DMS53 (cell line): Measurements from ENCODE around the gene WHRN.

Experiments
- DNase-seq: peaks from one replicate; lab custom pipeline; 2025; lab: John Stamatoyannopoulos, UW

The WHRN gene

GRCh38 chr9:114505187-114506081 lies at the start of gene WHRN:
TSS of gene WHRN (minus strand) at chr9:114505473. CDS start at chr9:114504801, 672 bp downstream.
- peak; percentile 96 for DNase-seq

- no peak for DNase-seq
Measured at GRCh38 chr9:114553202-114553601, 47.9 kb upstream of the WHRN start.

DNA sequence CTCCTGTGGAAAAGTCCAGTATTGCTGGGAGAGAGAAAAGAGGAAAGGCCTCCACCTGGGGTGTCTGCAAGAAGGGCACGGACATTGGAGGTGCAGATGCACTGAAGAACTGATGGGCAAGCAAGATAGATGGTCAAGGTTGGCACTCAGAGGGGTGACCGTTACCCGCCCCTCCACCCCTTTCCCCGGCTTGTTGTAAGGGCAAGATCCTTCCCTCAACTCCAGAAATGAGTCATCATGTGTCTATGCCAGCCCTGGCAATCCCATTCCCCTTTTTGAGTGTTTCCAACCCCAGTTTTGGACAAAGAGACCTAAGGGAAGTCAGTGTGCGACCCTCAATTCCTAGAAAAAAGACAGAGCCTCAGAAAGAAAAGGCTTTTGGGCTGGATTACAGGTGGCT lies 47.4 kb upstream of the WHRN start:
- no peak for DNase-seq

DNA sequence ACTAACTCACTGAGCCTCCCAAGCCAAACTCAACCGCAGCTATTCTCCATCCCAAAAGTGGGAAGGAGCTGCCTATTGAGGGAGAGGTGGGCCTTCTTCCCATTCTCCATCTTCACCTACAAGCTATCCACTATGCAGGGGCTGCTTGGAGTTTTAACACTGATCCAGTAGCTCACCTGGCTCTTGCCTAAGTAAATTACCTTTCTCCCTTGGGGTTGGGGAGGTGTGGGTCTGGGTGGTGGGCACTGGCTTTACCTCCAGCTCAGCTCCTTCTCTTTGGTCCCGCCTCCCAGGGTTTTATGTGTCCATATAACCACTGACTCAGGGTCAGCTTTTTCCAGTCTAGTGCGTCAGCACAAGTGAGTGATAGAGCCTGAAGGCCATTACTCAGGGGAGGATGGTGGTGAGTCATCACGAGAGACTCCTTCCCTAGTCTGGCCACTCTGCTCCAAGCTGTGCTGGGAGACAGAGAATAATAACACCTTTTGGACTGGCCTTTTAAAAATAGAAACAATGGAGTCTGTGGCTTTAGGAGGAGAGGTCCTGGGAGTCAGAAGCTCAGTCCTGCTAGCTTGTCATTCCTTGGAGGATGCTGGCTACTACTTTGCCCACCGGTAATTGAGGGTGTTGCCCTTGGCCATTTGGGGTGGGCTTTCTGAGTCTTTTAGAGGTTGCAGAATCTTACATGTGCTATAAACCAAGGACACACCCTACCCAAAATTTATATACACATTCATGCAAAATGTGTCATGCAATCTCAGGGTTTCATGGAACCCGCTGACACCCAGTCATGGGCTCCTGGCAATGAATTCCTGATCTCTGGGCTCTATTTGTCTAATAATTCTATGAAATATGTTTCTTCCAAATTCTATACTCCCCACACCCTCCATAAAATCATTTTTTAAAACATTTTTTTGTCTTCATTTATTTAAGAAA lies 46.7 kb upstream of the WHRN start:
- peak; percentile 91 for DNase-seq

- DNase-seq = no peak
Measured at GRCh38 chr9:114549697-114550330, 44.5 kb upstream of the WHRN start.

- no peak for DNase-seq
Measured at GRCh38 chr9:114546851-114547250, 41.6 kb upstream of the WHRN start.

DNA sequence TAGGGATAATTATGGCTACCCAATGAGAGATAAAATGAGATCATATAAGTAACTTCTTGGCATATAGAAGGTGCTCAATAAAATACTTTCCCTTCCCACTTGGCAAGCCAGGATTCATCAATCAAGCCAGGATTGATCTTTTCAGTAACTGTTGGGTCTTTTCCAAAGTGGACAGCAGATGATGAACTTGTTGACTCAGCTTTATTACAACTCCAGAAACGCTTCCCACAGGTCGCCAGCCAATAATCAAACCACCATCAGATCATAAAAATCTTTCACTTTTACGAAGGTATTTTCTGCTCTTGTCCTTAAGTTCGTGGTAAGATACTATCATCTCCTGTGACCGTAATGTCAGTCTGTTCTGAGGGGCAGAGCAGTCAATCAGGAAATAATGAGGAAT lies 39.8 kb upstream of the WHRN start:
- no peak for DNase-seq

DNA sequence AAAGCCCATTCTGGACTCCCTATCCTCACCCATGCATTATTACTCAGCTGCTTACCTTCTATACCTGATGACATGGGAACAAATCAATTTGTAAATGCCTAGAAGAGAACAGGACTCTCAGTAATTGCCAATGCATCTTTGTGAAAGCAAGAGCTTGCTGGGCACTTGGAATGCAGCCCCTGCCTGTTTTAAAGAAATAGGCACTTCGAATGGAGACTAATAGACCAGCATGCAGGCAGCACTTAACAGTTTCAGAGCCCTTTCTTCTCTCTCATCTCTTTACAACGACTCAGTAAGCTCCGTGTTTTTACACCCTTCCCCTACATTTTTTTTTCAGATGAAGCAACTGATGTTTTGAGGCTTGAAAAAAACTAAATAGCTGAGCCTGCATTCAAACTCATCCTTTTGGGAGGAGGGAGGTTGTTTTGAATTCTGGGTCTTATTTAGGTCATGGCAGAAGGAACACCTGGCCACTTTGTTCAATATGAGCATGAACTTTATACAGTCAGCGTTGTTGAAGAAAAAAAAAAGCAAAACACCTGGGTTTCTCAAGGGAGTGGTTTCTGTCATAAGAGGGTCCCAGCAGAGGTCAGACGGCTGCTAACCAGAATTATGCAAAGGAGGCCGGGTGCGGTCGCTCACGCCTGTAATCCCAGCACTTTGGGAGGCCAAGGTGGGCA lies 34.6 kb upstream of the WHRN start:
- no peak for DNase-seq

DNA sequence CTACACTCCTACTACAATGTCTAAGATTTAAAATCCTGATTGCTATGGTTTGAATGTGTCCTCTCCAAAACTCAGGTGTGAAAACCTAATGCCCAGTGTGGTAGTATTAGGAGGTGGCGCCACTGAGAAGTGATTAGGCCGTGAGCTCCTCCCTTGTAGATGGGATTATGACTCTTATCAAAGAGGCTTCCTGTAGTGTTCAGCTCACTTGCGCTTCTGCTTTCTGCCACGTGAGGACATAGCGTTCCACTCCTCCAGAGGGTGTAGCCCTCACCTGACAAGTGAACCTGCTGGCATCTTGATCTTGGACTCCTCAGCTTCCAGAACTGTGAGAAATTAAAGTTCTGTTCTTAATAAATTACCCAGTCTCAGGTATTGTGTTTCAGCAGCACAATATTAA lies 33.0 kb upstream of the WHRN start:
- DNase-seq = peak; percentile 45

- DNase-seq = no peak
Measured at GRCh38 chr9:114532561-114533237, 27.4 kb upstream of the WHRN start.

DNA sequence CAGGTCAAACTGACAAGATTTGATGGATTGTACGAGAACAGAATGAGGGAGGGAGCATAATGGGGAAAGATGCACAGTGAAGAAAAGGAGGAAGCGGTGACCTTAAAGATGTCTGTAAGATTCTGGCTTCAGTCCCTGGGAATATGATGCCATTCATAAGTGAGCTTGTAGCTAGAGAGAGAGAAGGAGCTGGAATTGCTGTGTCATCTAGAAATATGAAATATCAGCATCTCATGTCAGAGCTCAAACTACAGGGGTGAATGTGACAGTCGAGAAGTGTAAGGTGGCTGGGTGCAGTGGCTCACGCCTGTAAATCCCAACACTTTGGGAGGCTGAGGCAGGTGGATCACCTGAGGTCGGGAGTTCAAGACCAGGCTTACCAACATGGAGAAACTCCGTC lies 24.0 kb upstream of the WHRN start:
- DNase-seq = no peak

GRCh38 chr9:114526807-114527206 lies 21.5 kb upstream of the WHRN start:
- DNase-seq = no peak

DNA sequence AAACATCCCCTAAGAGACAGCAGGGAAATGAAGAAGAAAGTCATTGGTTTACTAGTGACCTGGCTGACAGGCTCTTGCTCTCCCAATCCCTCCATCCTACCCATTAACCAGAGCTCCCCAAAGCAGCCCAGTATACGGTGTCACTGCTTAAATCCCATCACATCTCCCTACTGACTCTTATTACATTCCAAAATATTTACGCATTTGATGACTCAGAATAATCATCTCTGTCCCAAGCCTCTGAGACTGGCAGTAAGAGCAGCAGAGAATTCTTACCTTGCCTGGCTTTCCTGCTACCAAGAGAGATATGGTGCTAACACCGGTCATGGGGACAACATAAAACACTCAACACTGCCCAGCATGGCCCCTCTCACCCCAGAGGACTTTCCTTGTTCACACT lies 20.2 kb upstream of the WHRN start:
- DNase-seq = no peak

DNA sequence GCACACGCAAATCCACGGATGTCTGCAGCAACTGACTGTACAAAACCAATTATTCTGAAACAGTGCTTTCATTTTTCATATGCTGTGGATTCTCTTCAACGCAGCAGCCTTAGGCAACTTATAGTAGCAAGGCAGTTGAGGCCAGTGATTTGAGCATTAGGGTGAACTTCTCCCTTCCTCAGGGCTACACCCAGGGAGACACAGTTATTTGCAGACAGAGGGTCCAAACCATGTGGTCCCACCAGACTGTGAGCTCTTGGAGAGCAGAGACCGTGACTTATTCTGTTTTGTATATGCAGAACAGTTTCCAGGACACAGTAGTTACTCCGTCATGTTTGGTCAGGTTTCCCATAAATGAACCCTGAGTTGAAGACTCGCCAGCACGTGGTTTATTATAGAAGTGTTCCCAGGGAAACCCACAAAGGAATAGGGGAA lies 19.0 kb upstream of the WHRN start:
- no peak for DNase-seq

GRCh38 chr9:114522847-114523246 lies 17.6 kb upstream of the WHRN start:
- no peak for DNase-seq

DNA sequence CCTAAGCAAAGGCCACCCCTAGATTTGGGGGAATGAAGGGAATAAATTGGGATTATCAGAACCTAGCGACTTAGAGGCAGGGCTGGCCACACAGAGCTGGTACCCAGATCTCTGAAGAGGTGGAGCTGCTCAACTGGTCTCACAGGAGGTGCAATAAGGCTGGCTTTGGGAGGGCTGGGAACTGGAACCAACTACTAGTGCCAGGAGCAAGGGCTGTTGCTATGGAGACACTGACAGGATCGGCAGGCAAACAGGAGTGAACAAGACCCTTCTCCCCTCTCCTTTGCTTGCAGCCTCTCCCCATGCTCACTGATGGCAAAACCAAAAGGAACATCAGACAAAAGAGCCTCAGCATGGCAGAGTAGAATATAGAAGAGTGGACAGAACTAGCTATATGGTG lies 17.0 kb upstream of the WHRN start:
- DNase-seq = no peak

DNA sequence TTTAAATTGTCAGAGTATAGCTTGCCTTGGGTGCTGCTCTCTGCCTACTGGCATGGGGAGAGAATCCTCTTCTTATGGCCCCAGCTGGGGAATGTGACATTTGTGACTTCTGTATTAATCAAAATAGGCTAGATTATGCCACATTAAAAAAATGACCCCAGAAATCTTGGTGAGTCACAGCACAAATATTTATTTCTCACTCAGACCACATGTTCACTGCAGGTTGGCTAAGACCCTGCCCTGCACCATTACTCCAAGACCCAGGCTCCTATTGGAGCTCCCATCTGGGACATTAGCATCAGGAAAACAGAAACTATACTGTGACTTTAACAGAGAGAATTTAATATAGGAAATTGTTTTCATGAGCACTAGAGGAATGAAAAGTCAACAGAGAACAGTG lies 16.6 kb upstream of the WHRN start:
- DNase-seq = no peak

GRCh38 chr9:114518599-114519022 lies 13.3 kb upstream of the WHRN start:
- DNase-seq = no peak

DNA sequence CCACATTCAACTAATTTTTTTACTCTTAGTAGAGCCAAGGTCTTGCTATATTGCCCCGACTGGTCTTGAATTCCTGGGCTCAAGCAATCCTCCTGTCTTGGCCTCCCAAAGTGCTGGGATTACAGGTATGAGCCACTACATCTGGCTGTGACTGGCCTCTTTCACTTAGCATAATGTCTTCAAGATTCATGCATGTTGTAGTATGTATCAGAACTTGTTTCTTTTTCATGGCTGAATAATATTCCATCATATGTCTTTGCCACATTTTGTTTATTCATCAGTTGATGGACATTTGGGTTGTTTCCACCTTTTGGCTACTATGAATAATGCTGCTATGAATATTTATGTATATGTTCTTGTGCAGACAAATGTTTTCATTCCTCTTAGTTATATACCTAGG lies 12.8 kb upstream of the WHRN start:
- no peak for DNase-seq

DNA sequence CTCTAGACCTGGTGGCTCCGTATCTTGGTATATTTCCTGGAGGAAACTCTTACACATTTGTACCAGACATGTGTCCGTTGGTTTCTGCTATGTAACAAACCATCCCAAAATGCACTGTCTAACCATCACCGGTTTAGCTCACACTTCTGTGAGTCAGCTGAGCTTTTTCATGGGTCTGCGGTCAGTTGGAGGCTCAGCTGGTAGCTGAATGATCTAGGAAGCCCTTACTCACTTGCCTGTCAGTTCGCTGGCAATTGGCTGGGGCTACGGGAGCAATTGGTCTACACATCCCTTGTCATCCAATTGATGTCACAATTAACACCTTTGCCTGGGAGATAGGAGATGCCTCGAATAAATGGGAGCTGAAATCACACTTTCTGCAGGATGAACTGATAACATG lies 11.6 kb upstream of the WHRN start:
- DNase-seq = no peak

- no peak for DNase-seq
Measured at GRCh38 chr9:114515528-114515927, 10.3 kb upstream of the WHRN start.
